ENCODE data around the gene TTLL11. TPM values are rescaled to one million over a fixed set of nuclear protein-coding genes. Genes with fewer than 3 reads are reported as not detected.

The TTLL11 gene
- total RNA-seq, 6 experiments from 2014 or later = 3.2 to 5.2 (median 4.1) TPM

DNA sequence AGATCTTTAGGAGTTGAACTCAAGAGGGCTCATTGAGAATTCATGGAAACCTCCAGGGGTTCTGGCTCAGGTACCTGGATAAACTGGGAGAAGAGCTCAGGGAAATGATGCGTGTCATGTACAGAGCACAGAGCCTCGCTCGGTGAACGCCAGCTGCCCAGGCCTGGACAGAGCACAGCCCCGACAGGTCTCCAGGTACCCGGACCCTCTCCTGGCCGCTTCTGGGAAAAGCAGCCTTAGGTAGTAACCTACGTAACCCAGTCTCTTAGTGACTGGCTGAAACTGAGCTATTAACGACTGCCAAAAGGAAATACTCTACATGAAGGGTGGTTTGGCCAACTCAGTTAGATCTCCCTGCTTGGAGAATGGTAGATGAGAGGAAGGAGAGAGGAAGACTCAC is 157.4 kb downstream of the TTLL11 start:
- Histone ChIP-seq H3K9me3 (no peaks in the 10 kb centered on the region), H3K4me3 (no peak overlapping the region), H3K4me1 (no peaks in the 10 kb centered on the region), H3K27me3 (no peaks in the 10 kb centered on the region), H3K27ac (no peak overlapping the region), H3K36me3 (no peaks in the 10 kb centered on the region)
- WGBS (ENCODE audit: insufficient coverage, low coverage, low lambda C conversion rate, missing lambda C conversion rate) = 91% methylated on average over 8 of the region's 9 CpGs
- ATAC-seq (no peak), DNase-seq (no peak)
- intact Hi-C loops (cut with DNase I) = no loop called here
- TF ChIP-seq, protein P1, sequence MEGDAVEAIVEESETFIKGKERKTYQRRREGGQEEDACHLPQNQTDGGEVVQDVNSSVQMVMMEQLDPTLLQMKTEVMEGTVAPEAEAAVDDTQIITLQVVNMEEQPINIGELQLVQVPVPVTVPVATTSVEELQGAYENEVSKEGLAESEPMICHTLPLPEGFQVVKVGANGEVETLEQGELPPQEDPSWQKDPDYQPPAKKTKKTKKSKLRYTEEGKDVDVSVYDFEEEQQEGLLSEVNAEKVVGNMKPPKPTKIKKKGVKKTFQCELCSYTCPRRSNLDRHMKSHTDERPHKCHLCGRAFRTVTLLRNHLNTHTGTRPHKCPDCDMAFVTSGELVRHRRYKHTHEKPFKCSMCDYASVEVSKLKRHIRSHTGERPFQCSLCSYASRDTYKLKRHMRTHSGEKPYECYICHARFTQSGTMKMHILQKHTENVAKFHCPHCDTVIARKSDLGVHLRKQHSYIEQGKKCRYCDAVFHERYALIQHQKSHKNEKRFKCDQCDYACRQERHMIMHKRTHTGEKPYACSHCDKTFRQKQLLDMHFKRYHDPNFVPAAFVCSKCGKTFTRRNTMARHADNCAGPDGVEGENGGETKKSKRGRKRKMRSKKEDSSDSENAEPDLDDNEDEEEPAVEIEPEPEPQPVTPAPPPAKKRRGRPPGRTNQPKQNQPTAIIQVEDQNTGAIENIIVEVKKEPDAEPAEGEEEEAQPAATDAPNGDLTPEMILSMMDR (IDR thresholded peaks at IDR 0.05) = no peak
- no peak for TF ChIP-seq POLR2A (IDR thresholded peaks at IDR 0.05)

DNA sequence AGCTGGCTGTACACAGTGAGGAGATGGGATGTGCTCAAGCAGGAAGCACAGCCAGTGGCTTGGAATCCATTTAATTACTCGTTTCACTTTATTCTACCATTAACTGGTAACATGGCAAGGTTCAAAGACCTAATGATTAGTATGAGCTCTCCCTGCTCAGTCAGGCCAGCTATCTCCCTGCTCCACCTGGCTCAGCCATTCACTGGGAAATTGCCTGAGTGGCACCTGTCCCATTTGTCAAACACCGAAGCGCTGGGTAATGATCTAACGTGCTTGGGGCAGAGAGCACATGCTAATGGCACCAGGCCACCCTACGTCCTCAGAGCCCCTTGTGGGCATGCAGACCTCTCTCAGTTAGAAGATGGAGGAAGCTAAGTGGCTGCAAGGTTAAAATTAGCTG is 162.2 kb downstream of the TTLL11 start:
- 49% methylated on average over 4 of the region's 5 CpGs for WGBS (ENCODE audit: insufficient coverage, low coverage, low lambda C conversion rate, missing lambda C conversion rate)
- no peak for TF ChIP-seq POLR2A (IDR thresholded peaks at IDR 0.05)
- TF ChIP-seq, protein P1 (IDR thresholded peaks at IDR 0.05) = no peak
- no peak overlapping the region for H3K4me3 ChIP-seq
- H3K9me3 ChIP-seq = no peaks in the 10 kb centered on the region
- intact Hi-C loops (cut with DNase I) = no loop called here
- H3K27ac ChIP-seq = no peak overlapping the region
- H3K27me3 ChIP-seq = no peaks in the 10 kb centered on the region
- H3K4me1 ChIP-seq = no peaks in the 10 kb centered on the region
- DNase-seq (peak in 2 of 3 donors; percentile 30 to 72), ATAC-seq (peak; percentile 55 to 83 (median 74))
- H3K36me3 ChIP-seq = no peaks in the 10 kb centered on the region

DNA sequence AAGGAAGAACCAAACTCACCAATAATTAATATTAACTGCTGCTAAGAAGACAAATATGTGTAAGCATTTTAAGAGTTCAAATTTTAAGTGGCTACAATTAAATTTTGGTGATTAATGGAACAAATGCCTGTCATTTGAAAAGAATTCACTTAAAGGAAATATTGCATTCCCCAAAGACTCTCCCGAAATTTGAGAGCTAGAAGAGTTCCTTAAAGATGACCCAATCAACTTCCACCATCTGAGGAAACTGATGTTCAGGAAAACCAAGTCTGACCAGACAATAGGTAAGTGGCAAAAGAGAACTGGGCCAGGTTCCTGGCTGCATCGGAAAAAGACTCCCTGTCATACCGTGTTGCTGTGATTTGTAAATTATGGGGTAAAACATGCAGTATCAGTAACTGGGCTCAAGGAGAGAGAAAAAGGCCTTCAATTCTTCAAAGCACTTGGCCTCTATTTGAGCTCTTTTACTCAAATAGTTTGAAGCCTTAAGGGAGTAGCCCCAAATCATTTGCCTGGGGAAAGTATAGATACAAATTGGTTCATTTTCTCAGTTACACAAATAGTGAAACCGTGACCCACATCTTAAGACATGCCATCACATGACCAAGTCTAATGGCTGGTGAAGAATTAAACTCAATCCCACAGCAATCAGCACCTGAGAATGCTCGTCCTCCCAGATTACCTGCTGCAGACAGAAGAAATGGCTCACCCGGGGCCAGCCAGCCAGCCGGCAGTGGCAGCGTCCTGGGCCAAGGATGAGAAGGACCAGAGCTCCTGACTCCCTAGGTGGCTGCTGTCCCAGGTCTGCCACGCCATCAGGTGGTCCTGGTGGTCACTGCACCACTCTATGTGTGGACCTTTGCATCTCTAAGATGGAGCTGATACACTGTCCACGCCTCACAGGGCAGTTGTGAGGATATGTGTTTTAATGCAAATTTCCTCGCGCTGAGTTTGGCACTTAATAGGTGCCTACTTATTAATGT is 162.9 kb downstream of the TTLL11 start:
- no peak for DNase-seq
- H3K4me1 ChIP-seq = peaks cover 0 to 1% (median under 1%) of the 10 kb centered on the region in 4 donors
- no peak overlapping the region for H3K27ac ChIP-seq
- H3K36me3 ChIP-seq = no peaks in the 10 kb centered on the region
- no peaks in the 10 kb centered on the region for H3K9me3 ChIP-seq
- no peak for ATAC-seq
- H3K4me3 ChIP-seq = no peak overlapping the region
- intact Hi-C loops (cut with DNase I) = no loop called here
- 78% methylated on average over 10 of the region's 12 CpGs for WGBS (ENCODE audit: insufficient coverage, low coverage, low lambda C conversion rate, missing lambda C conversion rate)
- TF ChIP-seq, protein P1 (IDR thresholded peaks at IDR 0.05) = no peak
- TF ChIP-seq POLR2A (IDR thresholded peaks at IDR 0.05) = no peak
- H3K27me3 ChIP-seq = no peaks in the 10 kb centered on the region

DNA sequence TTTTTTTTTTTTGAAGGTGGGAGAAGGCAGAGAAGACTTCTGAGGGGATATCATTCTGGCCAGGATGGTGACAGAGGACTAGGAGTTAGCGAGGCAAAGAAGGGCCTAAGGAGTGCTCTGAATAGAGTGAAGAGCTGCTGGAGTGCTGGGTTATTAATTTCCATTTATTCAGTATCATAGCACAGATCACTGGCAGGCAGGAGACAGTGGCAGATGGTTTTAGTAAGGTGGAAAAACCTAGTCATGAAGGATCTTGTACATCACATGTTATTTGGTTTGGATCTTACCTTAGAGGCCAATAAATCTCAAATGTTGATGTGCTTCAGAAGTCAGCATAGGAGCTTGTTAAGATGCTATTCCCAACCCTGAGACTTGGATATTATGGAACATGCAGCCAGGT is 165.5 kb downstream of the TTLL11 start:
- ATAC-seq (no peak), DNase-seq (no peak)
- intact Hi-C loops (cut with DNase I) = no loop called here
- H3K27ac ChIP-seq = no peak overlapping the region
- H3K9me3 ChIP-seq = no peaks in the 10 kb centered on the region
- WGBS (ENCODE audit: insufficient coverage, low coverage, low lambda C conversion rate, missing lambda C conversion rate) = 100% methylated on average over 1 of the region's 1 CpG
- peaks cover 0 to 12% (median 3%) of the 10 kb centered on the region in 4 donors for H3K4me1 ChIP-seq
- TF ChIP-seq, protein P1 (IDR thresholded peaks at IDR 0.05) = no peak
- no peak overlapping the region for H3K4me3 ChIP-seq
- no peaks in the 10 kb centered on the region for H3K36me3 ChIP-seq
- no peaks in the 10 kb centered on the region for H3K27me3 ChIP-seq

All from right lobe of liver (tissue), 6 donors.